GM21737 (cell line): ENCODE results near the gene GABBR2.
"Not testable (repeated sequence)": the region's sequence is repeated elsewhere in the genome, so short reads cannot be mapped to it uniquely, and the experiment has no call there.

Experiments
- ATAC-seq: cut with Tn5 transposase; IDR thresholded peaks from one replicate; pipeline ENCODE4 v1.9.1; 2021; ENCODE audit warnings: mild to moderate bottlenecking, moderate library complexity; ENCODE audit not compliant: unreplicated experiment

The GABBR2 gene

DNA sequence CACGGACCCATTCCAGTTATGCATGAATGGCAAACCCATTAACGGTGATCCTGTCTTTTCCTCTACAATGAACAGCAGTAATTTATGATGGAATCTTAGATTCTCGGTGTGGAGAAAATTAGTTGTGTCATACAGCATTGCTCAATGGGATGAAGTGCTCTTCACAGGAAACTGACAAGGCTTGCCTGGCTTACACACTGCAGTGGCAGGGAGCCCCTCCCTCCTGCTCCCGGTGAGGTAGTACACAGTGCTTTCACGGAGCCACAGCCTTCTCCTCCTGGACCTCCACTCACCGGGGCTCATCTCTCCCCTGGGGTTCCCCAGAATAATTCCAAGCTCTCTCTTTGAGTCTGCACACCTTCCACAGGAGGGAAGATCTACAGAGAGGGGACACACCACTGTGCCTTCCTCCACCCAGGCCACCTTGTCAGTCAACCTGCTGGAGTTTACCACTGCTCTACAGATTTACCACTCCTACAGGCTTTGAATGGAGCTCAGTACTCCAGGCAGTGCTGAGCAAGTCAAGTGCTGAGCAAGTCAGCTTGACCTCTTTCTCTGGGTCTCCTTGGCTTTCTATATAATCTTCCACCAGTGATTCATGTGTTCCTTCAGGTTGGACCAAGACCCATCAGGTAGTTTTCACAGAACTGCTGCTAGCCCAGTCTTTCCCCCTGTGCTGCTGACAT is 394.2 kb downstream of the GABBR2 start:
- ATAC-seq = no peak

DNA sequence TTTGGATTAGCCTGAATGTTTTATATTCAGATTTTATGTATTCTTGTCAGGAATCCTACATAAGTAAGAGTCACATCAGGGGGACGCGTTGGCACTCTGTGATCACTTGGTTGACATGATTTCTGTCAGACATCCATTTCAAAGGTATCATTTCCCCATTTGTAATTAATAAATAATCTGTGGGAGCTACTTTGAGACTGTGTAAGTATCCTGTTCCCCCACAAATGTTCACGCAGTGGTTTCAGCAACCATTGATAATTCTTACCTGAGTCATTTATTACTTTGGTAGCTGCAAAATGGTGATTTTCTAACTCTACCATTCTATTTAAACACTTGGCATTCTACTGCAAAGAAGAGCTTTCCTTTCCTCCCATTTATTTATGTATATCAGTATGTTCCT is 396.4 kb downstream of the GABBR2 start:
- no peak for ATAC-seq

DNA sequence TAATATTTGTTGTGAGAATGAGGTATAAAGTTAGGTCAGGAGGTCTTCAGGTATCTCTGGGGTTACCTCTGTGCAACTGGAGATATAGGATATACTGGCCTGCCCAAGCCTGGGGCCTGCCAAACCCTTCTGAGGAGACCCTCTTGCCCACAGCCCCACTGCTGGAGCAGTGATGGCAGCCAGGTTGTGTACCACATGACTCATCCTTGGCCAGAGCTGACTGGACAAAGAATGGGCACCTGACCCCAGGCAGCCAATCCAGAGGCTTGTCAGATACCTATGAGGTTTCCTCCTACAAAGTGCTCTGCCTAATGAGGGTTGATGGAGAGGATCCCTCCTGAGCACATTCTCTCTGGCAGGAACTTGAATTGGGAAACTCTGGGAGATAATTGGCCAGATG is 397.2 kb downstream of the GABBR2 start:
- ATAC-seq = no peak

DNA sequence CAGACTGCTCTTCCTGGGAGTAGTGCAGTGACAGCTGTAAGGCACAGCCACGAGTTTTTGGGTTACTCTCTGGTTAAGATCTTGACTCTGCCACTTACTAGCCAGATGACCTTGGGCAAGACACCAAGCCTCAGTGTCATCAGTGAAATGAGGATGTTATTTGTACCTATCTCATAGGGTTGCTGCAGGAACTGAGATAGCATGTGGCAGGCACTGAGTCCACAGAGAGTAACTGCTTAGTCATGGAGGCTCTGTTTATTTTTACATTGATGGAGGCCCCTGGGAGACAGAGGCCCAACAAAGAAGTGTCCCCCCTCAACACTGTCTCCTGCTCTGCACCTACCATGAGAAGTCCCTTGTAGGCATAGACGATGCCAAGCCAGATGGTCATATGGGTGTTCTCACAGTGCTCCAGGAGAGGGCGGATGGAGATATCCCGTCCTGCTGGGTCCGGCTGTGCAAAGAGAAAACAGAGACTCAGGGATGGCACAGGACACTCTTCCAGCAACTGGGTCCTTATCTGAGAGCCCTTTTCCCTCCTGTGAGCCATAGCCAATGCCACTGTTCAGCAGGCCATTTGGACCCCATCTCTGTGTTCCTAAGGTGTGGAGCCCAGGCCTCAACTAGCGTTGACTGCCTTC is 397.9 kb downstream of the GABBR2 start:
- no peak for ATAC-seq

DNA sequence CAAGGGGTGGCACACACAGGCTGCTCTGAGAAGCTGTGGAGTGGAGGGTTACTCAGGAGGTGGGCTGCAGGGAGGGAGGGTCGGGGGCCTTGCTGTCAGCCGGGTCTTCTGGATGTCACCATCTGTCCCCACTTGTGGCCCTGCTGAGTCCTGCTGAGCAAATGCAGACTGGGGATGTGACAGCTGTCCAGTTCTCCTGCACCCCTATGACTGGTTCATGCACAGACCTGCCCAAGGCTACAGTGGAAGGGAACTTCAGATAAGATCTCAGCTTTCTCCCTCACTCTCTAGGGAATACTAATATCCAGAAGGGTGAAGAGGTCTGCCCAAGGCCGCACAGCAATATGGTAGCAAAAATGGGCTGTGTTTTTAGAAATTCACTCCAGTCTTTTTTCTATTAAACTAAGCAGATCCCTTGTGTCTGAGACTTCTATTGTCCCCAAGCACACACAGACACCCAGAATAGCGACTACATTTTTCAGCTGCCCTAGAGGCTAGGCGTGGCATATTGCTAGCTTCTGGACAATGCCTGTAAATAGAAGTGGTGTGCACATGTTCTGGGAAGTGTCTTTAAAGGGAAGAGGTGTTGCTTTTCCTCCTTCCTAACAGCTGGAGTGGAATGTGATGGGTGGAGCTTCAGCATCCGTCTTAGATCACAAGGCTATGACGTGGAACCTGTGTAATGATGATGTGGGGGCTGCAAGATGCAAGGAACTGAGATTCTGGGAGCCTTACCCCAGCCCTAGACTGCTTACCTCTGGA is 402.2 kb downstream of the GABBR2 start:
- ATAC-seq = no peak

DNA sequence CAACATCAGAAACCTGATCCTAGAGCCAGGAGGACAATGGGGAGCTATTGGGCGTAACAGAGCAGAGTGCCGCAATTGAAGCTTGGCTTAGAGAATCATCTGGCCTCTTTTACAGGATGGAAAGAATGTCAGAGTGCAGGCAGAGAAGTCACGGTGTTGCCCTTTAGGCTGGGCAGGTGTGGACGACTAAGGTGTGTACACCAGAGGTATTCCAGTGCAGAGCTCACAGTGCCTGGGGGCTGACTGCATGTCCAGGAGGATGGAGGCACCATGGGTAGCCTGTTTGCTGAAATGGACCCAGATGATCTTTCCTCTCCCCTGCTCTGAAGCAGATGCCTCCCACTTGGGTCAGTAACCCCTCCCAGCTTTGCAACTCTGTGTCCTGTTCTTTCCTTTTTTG is 404.4 kb downstream of the GABBR2 start:
- no peak for ATAC-seq

DNA sequence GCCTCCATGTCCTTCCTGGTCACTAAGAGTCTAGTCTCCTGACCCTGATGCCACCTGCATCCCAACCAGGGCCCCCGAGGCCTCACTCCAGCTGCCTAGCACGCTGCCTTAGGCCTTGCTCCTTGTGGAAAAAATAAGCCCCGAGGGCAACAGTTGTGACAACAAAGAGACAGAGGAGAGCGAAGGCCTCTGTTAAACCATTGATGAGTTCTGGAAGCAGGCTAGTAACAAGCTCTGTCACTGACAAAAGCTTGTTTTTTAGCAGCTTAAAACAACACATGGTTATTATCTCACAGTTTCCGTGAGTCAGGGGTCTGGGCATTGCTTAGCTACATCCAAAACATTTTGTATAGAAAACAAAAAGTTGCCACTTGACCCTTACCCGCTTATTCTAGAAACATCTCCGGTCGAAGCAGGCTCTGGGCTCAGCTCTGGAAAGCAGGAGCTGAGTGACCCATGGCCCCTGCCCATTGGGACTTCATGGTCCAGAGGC is 405.1 kb downstream of the GABBR2 start:
- no peak for ATAC-seq

DNA sequence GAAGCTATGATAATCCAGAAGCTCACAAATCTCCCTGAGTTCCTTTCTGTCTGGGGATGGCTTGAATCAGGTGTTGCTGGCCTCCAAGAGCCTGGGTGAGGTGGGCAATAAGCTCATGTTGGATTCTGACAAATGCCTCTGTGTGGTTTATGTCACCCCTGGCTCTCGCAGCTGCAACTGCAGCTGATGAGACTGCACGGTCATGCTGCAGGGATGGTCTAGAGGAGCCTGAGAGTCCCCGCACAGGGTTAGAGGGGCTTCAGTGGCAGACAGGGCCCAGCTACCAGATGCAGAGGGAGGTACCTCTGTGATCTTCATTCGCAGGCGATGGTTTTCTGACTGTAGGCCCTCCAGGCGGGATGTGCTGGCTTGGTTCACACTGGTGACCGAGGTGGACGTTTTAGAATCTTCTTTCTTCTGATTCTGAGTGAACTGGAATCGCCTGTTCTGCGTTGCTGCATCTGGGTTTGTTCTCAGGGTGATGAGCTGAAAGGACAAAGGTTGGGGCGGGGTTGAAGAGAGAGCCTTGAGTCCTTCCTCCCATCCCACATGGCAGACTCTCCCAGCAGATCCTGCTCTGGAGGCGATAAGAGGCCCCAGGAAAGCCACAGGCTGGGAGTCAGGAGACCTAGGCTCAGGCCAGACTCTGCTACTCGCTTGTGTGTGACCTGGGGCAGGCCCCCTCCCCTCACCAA is 405.6 kb downstream of the GABBR2 start:
- ATAC-seq = no peak

DNA sequence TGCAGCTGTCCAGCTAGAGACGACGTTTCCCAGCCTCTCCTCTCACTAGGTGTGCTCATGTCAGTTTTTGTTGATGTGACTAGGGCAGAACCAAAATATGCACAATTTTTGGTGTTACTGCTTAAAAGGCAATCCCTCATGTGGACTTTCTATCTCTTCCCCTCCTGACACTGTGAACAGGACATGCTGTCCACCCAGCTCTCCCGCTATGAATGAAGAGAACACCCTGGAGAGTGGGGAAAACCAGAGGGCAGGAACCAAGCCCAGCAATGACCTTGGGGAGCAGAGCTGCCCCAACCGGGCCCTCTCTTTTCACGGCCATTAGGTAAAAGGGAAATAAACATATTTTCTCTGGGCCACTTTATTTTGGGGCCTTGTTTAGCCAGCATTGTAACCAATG is 406.6 kb downstream of the GABBR2 start:
- no peak for ATAC-seq

DNA sequence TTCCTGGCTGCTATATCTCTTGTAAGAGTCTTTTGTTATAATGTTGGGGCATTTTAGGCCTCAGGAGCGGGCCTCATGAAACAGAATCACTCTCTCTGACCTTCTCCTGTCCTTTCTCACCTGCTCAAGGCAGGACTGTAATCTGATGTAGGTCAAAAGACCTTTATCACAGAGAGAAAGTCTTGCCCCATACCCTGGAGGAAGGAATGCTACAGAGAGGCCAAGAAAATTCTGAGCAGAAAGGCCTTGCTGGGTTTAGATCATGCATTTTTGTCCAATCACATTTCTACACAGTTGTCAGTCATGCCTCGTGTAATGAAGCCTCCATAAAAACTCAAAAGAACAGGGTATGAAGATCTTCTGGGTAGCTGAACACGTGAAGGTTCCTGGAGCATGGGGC is 408.1 kb downstream of the GABBR2 start:
- ATAC-seq = no peak

DNA sequence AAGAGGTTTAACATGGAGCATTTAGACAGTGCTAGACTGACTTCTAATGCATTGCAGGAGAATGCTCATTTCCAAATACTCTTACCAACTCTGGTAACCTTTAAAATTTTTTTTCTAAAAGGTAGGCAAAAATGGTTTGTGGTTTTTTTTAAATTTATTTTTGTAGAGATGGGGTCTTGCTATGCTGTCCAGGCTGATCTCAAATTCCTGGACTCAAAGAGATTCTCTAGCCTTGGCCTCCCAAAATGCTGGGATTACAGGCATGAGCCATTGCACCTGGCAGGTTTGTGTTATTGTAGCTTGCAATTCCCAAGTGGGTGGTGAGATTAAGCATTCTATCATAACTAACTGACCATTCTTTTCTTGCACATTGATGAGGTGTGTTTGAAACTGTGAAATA is 410.3 kb downstream of the GABBR2 start:
- no peak for ATAC-seq

DNA sequence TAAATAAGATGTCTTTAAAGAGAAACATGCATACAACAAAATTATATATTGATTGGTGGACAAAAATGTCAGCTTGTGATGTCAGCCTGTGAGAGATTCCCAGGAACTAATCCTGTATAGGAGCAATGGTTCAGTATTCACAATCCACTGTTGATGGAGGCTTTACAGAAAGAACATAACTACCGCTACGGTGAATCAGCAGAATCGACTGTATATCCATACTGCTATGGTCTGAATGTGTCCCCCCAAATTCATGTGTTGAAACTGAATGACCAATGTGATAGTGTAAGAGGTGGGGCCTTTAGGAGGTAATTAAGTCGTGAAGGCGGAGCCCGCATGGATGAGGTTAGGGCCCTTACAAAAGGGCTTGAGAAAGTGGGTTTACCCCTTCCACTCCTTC is 412.9 kb downstream of the GABBR2 start:
- no peak for ATAC-seq

DNA sequence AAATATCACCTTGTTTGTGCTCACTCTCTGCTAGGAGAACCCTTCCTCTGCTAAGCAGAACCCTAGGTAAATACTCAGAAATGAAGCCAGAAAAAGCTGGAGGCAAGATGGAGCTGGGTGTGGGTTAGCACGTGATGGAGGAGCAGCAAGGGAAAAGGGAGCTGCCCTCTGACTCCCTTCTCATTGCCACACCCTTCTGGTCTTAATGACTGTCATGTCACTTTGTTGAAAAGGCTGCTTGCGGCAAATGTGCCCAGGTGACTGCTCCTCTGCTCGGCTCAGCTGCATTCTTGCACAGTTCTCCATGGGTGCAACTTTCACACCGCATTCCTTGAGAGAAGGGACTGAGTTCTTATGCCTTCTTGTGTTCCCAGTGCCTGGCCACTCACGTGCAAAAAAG is 416.9 kb downstream of the GABBR2 start:
- ATAC-seq = no peak

DNA sequence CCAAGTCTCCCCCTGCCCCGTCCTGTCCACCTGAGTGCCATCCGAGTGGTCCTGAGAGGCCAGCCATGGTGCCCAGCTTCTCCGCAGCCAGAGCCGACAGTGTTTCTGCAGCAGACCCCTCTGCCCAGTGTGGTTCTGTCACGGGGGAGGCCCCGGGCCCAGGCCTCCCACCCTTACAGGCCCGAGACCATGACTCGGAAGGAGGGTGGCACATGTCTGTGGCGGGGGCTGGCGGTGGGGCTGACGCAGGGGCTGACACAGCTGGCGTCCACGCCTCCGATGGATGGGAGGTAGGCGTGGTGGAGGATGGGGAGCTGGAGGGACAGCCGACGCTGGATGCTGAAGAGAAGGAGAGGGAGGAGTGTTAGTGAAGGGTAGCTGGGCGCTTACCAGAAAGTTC is 418.3 kb downstream of the GABBR2 start:
- no peak for ATAC-seq

DNA sequence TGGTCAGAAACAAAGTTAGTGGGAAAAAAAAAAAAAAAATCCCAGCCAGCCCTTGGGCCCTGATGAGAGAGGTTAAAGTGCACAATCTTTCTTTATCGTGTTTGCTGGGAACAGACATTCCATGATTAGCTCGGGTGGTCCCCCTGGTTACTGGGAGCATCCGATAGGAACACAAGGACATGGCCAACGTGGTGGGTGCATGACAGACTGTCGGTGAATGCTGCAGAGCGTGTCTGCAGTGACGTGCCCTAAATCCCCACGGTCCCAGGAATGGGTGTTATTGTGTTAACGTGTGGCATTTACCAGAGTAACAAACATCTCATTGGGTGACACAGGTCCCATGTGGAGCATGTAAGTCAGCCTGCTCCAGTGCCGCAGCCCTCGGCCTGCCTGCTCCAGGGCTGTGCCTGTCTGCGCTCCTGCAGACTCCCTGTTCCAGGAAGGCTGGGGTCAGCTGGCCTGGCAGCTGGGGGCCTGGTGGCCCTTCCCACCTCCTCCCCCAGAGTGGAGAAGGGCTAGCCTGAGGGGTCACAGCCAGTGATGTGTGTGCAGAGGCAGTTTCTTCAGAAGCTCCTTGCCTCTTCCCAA is 419.0 kb downstream of the GABBR2 start:
- no peak for ATAC-seq

DNA sequence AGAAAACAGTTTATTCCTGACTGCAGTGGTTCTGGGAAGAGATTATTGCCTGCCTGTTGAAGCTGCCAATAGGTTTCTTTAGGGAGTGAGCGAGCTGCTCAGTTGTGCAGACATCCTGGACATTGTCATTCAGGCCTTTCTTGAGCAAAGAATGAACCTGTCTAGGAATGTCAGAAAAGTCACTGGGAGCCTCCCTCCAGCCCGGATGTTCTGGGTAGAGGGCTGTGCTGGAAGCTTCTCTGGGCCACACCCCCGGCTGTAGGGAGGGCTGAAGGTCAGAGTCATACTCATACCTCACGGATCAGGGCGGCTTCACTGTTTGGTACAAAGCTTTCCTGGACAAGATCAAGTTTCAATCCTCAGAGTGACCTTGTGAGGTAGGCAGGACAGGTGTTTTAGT is 419.9 kb downstream of the GABBR2 start:
- ATAC-seq = no peak

DNA sequence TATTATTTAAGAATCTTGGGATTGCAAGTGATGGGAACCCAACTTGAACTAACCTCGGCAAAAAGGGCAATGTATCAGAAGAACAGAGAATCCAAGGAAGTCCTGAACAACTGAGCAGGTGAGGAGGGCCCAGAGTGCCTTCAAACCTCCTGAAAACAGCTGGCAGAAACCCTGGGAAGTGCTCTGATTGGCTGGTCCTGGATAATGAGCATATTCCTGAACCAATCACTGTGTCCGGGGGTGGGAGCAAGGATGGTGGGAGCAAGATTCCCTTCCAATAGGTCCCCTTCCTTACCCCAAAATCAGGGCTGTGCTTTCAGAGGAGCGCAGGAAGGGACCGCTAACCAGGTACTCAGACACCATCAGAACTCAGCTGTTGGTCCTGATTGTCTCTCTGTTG is 421.4 kb downstream of the GABBR2 start:
- no peak for ATAC-seq

DNA sequence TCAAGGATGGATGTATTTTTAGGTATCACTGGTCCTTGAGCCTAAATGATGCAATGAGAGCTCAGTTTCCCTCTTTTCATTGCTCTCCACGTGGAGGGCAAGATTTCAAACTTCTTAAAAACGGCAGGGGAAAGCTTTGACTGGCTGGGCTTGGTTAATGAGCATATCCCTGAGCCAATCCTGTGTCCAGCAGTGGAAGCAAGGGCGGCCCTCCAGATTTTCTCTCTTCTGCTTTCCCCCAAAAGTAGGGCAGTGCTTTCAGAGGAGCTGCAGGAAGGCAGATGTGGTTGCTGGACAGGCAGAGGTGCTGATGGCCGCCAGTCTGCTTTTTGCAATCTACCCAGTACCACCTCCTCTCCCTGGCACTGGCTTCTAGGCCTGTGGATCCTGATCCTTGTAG is 423.3 kb downstream of the GABBR2 start:
- ATAC-seq = no peak

DNA sequence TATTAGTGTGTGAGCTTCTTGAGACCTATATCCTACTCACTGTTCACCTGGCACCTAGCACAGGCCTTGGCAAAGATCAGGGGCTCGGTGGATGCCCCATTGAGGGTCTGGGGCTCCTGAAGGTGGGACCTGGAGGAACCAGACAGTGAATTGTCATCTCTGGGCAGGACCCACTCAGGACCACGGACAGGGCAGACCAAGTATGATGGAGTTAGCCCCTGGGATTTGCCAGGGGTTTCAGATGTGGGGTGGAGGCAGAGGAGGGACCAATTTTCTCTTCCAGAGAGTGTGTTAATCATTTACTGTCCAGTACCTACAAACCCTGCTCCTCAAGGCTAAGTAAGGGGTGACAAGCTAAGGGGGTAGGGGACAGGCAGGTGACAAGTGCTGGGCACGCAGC is 424.0 kb downstream of the GABBR2 start:
- no peak for ATAC-seq

DNA sequence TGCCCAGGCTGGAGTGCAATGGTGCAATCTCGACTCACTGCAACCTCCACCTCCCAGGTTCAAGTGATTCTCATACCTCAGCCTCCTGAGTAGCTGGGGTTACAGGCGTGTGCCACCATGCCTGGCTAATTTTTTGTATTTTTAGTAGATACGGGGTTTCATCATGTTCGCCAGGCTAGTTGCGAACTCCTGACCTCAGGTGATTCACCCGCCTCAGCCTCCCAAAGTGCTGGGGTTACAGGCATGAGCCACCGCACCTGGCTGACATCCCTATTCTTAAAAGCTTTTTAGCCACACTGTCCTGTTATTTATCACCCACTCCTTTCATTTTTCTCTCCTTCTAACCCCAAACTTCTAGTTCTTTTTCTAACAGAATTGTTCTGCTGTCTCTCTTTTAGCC is 425.6 kb downstream of the GABBR2 start:
- ATAC-seq = not testable (repeated sequence)

DNA sequence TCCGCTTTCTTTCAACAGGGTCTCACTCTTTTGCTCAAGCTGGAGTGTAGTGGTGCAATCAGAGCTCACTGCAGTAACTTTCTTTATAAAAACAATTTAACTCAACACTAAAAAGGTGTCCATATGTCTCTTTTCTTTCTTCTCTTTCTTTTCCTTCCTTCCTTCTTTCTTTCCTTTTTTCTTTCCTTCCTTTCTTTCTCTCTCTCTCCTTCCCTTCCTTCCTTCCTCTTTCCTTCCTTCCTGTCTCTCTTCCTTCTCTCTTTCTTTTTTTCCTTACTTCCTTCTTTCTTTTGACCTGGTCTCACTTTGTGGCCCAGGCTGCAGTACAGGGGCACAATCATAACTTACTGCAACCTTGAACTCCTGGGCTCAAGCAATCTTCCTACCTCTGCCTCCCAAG is 427.5 kb downstream of the GABBR2 start:
- no peak for ATAC-seq
